Heart left ventricle (tissue), 13 donors: ENCODE measurements around the gene SCN9A.

ENCODE experiments used
- POLR2A ChIP-seq, 2 donors: fragments of 450-650 bp; IDR thresholded peaks; one replicate each; pipeline ENCODE4 v1.6.1; 2017; ENCODE audit warnings: antibody characterized with exemption in 2 of 2, mild to moderate bottlenecking in 2 of 2, moderate library complexity in 2 of 2
- TF ChIP-seq, protein P1 (sequence below), 12 donors: fragments of 200-600 bp; sonication (generic) in 4 of 12; IDR thresholded peaks; one replicate each; pipeline versions ENCODE4 v1.5.0 to v1.8.0; 2018 to 2022; ENCODE audit warnings: antibody characterized with exemption in 12 of 12, mild to moderate bottlenecking in 5 of 12
- donor health status: ischemic (EF 13 %, LVEDD 7.1; RV severe dilation, severe dysfunction).
- donor health status: DM: no; HTN: yes; CAD: no.
- donor health status: DM: no; HTN: no; CAD: no.
- donor health status: ischemic (EF 25% LVEDD 6.9; RV normal size, moderate dysfunction).
- donor health status: ischemic (EF 25% LVEDD 5.7; RV mildly dilated, moderate dysfunction).
- donor health status: ischemic (EF 35%, LVEDD 5.7; RV mildly dilated, moderate dysfunction).
- donor health status: nonischemic (EF 11% LVEDD 7.7; RV severe dilation, severe dysfunction).
- donor health status: DM: yes; HTN: yes; CAD: no.
- donor health status: PGD.
- donor health status: ischemic (EF 29% LVEDD 5.4; RV normal size, mild dysfunction).
- donor health status: nonischemic (EF 23%, LVEDD 6.1; RV moderate dilation, normal function).

DNA sequence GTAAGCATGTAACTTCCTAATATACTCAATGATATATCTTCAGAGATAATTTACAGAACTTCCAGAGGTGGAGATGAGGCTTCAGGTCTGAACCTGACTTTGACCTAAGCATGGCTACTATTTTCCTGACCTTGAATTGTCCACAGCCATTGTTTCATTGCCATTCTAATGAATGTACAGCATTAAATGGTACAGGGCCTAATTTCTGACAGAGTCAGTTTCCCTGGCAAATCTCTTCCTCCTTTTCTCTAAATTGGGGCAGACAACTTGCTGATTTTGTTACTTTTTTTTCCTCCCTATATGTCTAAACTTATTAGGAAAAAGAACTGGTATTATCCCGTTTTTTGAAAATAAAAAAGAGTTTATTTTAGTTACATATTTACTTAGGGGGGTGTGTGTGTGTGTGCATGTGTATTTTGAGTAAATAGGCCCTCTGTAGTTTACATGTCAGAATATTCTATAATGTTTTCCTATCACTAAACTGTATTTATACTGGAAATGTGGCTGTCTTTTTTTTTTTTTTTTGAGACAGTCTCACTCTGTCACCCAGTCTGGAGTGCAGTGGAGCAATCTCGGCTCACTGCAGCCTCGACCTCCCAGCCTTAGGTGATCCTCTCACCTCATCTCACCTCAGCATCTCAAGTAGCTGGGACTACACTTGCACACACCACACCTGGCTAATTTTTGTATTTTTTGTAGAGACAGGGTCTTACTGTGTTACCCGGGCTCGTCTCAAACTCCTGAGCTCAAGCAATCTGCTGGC, 43.3 kb upstream of the SCN9A start:
- no peak for TF ChIP-seq POLR2A (IDR thresholded peaks at IDR 0.05)
- TF ChIP-seq, protein P1, sequence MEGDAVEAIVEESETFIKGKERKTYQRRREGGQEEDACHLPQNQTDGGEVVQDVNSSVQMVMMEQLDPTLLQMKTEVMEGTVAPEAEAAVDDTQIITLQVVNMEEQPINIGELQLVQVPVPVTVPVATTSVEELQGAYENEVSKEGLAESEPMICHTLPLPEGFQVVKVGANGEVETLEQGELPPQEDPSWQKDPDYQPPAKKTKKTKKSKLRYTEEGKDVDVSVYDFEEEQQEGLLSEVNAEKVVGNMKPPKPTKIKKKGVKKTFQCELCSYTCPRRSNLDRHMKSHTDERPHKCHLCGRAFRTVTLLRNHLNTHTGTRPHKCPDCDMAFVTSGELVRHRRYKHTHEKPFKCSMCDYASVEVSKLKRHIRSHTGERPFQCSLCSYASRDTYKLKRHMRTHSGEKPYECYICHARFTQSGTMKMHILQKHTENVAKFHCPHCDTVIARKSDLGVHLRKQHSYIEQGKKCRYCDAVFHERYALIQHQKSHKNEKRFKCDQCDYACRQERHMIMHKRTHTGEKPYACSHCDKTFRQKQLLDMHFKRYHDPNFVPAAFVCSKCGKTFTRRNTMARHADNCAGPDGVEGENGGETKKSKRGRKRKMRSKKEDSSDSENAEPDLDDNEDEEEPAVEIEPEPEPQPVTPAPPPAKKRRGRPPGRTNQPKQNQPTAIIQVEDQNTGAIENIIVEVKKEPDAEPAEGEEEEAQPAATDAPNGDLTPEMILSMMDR (IDR thresholded peaks at IDR 0.05) = no peak
